HepG2 (cell line): ENCODE results near the gene PRMT5. TPM values are rescaled to one million over a fixed set of nuclear protein-coding genes. Genes with fewer than 3 reads are reported as not detected.

ENCODE experiments used
- ELF3 ChIP-seq: IDR thresholded peaks from 2 replicates; pipeline ENCODE4 v1.6.1; 2016; ENCODE audit warnings: missing genetic modification reagents, missing compliant biosample characterization
- ETV6 ChIP-seq: sonication (generic); formaldehyde crosslinking; conservative IDR thresholded peaks from 2 replicates; pipeline ENCODE4 v1.4.0; 2020; ENCODE audit warnings: missing genetic modification reagents
- HMG20A ChIP-seq: IDR thresholded peaks from 2 replicates; pipeline ENCODE4 v1.6.1; 2016; ENCODE audit warnings: borderline replicate concordance
- JUN ChIP-seq: sonication (generic); formaldehyde crosslinking; IDR thresholded peaks from 2 replicates; pipeline ENCODE4 v1.4.0; 2020; ENCODE audit warnings: mild to moderate bottlenecking, missing genetic modification reagents
- REL ChIP-seq: sonication (generic); formaldehyde crosslinking; conservative IDR thresholded peaks from 2 replicates; pipeline ENCODE4 v1.8.0; 2022; ENCODE audit warnings: mild to moderate bottlenecking, missing genetic modification reagents, moderate library complexity
- SRY ChIP-seq: sonication (generic); formaldehyde crosslinking; IDR thresholded peaks from 2 replicates; pipeline ENCODE4 v1.8.0; 2022; ENCODE audit warnings: mild to moderate bottlenecking, missing genetic modification reagents
- ZBTB7A ChIP-seq: sonication (generic); formaldehyde crosslinking; IDR thresholded peaks from 2 replicates; pipeline ENCODE4 v1.8.0; 2022; ENCODE audit warnings: mild to moderate bottlenecking, missing genetic modification reagents
- ZFP1 ChIP-seq: IDR thresholded peaks from 2 replicates; pipeline ENCODE4 v1.6.1; 2016
- ZNF232 ChIP-seq: sonication (generic); formaldehyde crosslinking; IDR thresholded peaks from 2 replicates; pipeline ENCODE4 v1.4.0; 2020; ENCODE audit warnings: missing genetic modification reagents, borderline replicate concordance
- ZNF251 ChIP-seq: sonication (generic); formaldehyde crosslinking; IDR thresholded peaks from 2 replicates; pipeline ENCODE4 v1.9.0; 2021; ENCODE audit warnings: mild to moderate bottlenecking, missing genetic modification reagents
- ZNF382 ChIP-seq: sonication (generic); formaldehyde crosslinking; IDR thresholded peaks from 2 replicates; pipeline ENCODE4 v1.5.0; 2020; ENCODE audit warnings: missing genetic modification reagents, mild to moderate bottlenecking, borderline replicate concordance
- ZNF558 ChIP-seq: sonication (generic); formaldehyde crosslinking; IDR thresholded peaks from 2 replicates; pipeline ENCODE4 v1.9.0; 2022; ENCODE audit warnings: mild to moderate bottlenecking, missing genetic modification reagents, borderline replicate concordance
- ZNF570 ChIP-seq: sonication (generic); formaldehyde crosslinking; IDR thresholded peaks from 2 replicates; pipeline ENCODE4 v1.4.0; 2020; ENCODE audit warnings: mild to moderate bottlenecking, missing genetic modification reagents, borderline replicate concordance
- polyA plus RNA-seq, 8 experiments: library from polyadenylated mRNA; depleted of rRNA in 3 of 8; stranded (reverse) in 7 of 8; unstranded in 1 of 8; fragments of >200 nt; fragmentation: Illumina TruSeq in 4 of 8; extraction: Trizol in 4 of 8; gene quantifications; 2 replicates each; pipeline versions ENCODE4 v1.2.1 to v1.2.3, GENCODE V29; 2011 to 2016; ENCODE audit warnings: low read depth in 4 of 8, missing spikeins in 1 of 8, mixed read lengths in 1 of 8; ENCODE audit not compliant: insufficient read depth in 1 of 8
- total RNA-seq, 5 experiments: library from RNA; depleted of rRNA; stranded (reverse); fragments of >200 nt; fragmentation: Illumina TruSeq; extraction: Trizol; gene quantifications; 2 replicates each; pipeline ENCODE4 v1.2.3, GENCODE V29; 2016; ENCODE audit warnings: low read depth in 1 of 5
- TF ChIP-seq, protein P1 (sequence below): IDR thresholded peaks from 2 replicates; pipeline ENCODE4 v1.6.1; 2018; ENCODE audit warnings: missing genetic modification reagents
- TF ChIP-seq, protein P2 (sequence below): sonication (generic); formaldehyde crosslinking; IDR thresholded peaks from 2 replicates; pipeline ENCODE4 v1.5.0; 2020; ENCODE audit warnings: missing genetic modification reagents, mild to moderate bottlenecking, borderline replicate concordance
- TF ChIP-seq, protein P3 (sequence below): sonication (generic); formaldehyde crosslinking; IDR thresholded peaks from 2 replicates; pipeline ENCODE4 v1.9.0; 2022; ENCODE audit warnings: missing genetic modification reagents, mild to moderate bottlenecking, borderline replicate concordance
- TF ChIP-seq, protein P4 (sequence below): sonication (generic); formaldehyde crosslinking; IDR thresholded peaks from 2 replicates; pipeline ENCODE4 v1.5.0; 2020; ENCODE audit warnings: mild to moderate bottlenecking, missing genetic modification reagents
- TF ChIP-seq, protein P5 (sequence below): sonication (generic); formaldehyde crosslinking; IDR thresholded peaks from 2 replicates; pipeline ENCODE4 v1.4.0; 2020; ENCODE audit warnings: missing genetic modification reagents, low read depth, mild to moderate bottlenecking, borderline replicate concordance
- TF ChIP-seq, protein P6 (sequence below): sonication (generic); formaldehyde crosslinking; IDR thresholded peaks from 2 replicates; pipeline ENCODE4 v1.5.0; 2020; ENCODE audit warnings: missing genetic modification reagents

Gene PRMT5
- total and polyA plus RNA-seq, 2 of the 13 experiments (the other 11 are each of a cell fraction or from before 2014, with no cell fraction given): 210 to 354 TPM

DNA sequence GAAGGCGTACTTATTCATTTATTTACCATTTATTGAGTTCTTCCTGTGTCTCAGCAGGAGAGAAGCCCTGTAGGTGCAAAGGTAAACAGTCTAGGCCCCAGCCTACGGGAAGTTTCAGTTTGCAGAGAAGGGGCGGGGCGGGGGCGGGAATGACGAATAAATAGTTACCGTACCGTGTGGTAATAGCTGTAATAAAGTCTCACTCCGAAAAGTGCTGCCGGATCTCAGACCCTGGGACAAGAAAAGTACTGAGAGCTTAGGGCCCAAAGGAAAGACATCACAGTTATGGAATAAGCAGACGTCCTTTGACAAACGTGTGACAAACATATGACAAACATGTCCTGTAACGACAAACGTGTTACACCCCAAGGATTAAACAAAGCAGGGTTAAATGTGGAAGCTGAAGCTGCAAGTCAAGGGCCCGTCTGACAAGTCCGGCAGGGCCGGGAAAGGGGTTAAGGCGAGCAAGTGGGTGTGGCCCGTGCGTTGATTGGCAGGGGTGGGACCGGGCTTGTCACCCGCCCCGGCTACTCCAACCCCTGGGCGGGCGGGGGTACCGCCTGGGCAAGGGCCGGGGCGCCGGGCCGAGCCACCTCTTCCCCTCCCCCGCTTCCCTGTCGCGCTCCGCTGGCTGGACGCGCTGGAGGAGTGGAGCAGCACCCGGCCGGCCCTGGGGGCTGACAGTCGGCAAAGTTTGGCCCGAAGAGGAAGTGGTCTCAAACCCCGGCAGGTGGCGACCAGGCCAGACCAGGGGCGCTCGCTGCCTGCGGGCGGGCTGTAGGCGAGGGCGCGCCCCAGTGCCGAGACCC, 57.7 kb downstream of the PRMT5 start, which contains the start of gene LRP10 (continued):
- TF ChIP-seq, protein P1, sequence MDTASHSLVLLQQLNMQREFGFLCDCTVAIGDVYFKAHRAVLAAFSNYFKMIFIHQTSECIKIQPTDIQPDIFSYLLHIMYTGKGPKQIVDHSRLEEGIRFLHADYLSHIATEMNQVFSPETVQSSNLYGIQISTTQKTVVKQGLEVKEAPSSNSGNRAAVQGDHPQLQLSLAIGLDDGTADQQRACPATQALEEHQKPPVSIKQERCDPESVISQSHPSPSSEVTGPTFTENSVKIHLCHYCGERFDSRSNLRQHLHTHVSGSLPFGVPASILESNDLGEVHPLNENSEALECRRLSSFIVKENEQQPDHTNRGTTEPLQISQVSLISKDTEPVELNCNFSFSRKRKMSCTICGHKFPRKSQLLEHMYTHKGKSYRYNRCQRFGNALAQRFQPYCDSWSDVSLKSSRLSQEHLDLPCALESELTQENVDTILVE: peak; percentile 66; the same call in 1 of the 2 replicates
- TF ChIP-seq ZNF570 (peak; percentile 91; the same call in 1 of the 2 replicates), ZNF558 (CRISPR knock-in tag) (peak; percentile 89), HMG20A (CRISPR knock-in tag) (peak; percentile 81), ZBTB7A (CRISPR knock-in tag) (peak; percentile 75; the same call in 1 of the 2 replicates), ZNF251 (CRISPR knock-in tag) (peak; percentile 82; the same call in 1 of the 2 replicates), ZNF232 (CRISPR knock-in tag) (peak; percentile 87), ELF3 (peak; percentile 94), SRY (CRISPR knock-in tag) (peak; percentile 97), JUN (CRISPR knock-in tag) (peak; percentile 89), ZNF382 (CRISPR knock-in tag) (no peak), ZFP1 (CRISPR knock-in tag) (peak; percentile 69), REL (CRISPR knock-in tag) (peak; percentile 88; the same call in 1 of the 2 replicates), ETV6 (peak; percentile 47; the same call in 1 of the 2 replicates)
- TF ChIP-seq, protein P2, sequence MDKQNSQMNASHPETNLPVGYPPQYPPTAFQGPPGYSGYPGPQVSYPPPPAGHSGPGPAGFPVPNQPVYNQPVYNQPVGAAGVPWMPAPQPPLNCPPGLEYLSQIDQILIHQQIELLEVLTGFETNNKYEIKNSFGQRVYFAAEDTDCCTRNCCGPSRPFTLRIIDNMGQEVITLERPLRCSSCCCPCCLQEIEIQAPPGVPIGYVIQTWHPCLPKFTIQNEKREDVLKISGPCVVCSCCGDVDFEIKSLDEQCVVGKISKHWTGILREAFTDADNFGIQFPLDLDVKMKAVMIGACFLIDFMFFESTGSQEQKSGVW: no peak
- TF ChIP-seq, protein P3, sequence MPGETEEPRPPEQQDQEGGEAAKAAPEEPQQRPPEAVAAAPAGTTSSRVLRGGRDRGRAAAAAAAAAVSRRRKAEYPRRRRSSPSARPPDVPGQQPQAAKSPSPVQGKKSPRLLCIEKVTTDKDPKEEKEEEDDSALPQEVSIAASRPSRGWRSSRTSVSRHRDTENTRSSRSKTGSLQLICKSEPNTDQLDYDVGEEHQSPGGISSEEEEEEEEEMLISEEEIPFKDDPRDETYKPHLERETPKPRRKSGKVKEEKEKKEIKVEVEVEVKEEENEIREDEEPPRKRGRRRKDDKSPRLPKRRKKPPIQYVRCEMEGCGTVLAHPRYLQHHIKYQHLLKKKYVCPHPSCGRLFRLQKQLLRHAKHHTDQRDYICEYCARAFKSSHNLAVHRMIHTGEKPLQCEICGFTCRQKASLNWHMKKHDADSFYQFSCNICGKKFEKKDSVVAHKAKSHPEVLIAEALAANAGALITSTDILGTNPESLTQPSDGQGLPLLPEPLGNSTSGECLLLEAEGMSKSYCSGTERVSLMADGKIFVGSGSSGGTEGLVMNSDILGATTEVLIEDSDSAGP (CRISPR knock-in tag): peak; percentile 95; the same call in 1 of the 2 replicates
- TF ChIP-seq, protein P4, sequence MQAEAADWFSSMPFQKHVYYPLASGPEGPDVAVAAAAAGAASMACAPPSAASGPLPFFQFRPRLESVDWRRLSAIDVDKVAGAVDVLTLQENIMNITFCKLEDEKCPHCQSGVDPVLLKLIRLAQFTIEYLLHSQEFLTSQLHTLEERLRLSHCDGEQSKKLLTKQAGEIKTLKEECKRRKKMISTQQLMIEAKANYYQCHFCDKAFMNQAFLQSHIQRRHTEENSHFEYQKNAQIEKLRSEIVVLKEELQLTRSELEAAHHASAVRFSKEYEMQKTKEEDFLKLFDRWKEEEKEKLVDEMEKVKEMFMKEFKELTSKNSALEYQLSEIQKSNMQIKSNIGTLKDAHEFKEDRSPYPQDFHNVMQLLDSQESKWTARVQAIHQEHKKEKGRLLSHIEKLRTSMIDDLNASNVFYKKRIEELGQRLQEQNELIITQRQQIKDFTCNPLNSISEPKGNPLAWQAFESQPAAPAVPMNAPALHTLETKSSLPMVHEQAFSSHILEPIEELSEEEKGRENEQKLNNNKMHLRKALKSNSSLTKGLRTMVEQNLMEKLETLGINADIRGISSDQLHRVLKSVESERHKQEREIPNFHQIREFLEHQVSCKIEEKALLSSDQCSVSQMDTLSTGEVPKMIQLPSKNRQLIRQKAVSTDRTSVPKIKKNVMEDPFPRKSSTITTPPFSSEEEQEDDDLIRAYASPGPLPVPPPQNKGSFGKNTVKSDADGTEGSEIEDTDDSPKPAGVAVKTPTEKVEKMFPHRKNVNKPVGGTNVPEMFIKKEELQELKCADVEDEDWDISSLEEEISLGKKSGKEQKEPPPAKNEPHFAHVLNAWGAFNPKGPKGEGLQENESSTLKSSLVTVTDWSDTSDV (CRISPR knock-in tag): no peak; the same call in 1 of the 2 replicates
- TF ChIP-seq, protein P5, sequence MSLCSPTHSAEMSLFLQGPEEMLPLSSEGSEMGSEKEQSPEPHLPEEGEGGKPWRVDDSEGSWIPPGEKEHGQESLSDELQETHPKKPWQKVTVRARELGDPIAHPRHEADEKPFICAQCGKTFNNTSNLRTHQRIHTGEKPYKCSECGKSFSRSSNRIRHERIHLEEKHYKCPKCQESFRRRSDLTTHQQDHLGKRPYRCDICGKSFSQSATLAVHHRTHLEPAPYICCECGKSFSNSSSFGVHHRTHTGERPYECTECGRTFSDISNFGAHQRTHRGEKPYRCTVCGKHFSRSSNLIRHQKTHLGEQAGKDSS (CRISPR knock-in tag): peak; percentile 90
- TF ChIP-seq, protein P6, sequence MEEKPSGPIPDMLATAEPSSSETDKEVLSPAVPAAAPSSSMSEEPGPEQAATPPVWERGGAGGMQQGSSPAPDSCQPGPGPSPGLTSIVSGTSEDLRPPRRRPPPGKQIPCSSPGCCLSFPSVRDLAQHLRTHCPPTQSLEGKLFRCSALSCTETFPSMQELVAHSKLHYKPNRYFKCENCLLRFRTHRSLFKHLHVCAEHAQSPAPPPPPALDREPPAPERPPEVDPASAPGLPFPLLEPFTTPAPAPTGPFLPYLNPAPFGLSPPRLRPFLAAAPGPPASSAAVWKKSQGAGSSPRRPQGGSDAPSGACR (CRISPR knock-in tag): peak; percentile 94; the same call in 1 of the 2 replicates
